ENCODE measurements around the gene UBD. TPM values are rescaled to one million over a fixed set of nuclear protein-coding genes. Genes with fewer than 3 reads are reported as not detected.

Gene UBD
- total RNA-seq (2021) (not detected in 2 replicates), Bru-seq, nascent RNA (not detected), BruChase-seq, experiment 1, labeled RNA remaining after a 2-hour chase (not detected), BruChase-seq, experiment 2, labeled RNA remaining after a 6-hour chase (not detected)
- long read RNA-seq, result 0 reads

- ChIA-PET CTCF (no interaction called here), POLR2A (ENCODE audit: unreplicated experiment) (no interaction called here)
- Histone ChIP-seq H3K9me3 (ENCODE audit: insufficient read depth, low read depth) (no peaks in the 10 kb centered on the region; the same call in 1 of the 2 replicates), H3F3A (ENCODE audit: insufficient read depth, low read depth) (no peaks in the 10 kb centered on the region), H2AFZ (no peak within 1 kb of the TSS), H4K20me1 (ENCODE audit: insufficient read depth) (no peaks in the 10 kb centered on the region), H3K27me3 (ENCODE audit: insufficient read depth, low read depth) (peaks cover 26% of the 10 kb centered on the region), H3K27ac (no peak within 1 kb of the TSS), H3K9me2 (ENCODE audit: insufficient read depth) (no peaks in the 10 kb centered on the region), H3K36me3 (ENCODE audit: low read depth) (no peaks in the 10 kb centered on the region), H3K4me3 (no peak within 1 kb of the TSS), H3K4me2 (no peak within 1 kb of the TSS), H3K79me2 (ENCODE audit: low read depth) (no peaks in the 10 kb centered on the region), H3K4me1 (replicated peaks; ENCODE audit: insufficient read depth) (no peaks in the 10 kb centered on the region)
- no TSS peak for BruUV-seq (replicated peaks)
- no peak for DNase-seq
- intact Hi-C loops (cut with micrococcal nuclease; ENCODE audit: unreplicated experiment), result no loop called here
- TF ChIP-seq, protein P1, sequence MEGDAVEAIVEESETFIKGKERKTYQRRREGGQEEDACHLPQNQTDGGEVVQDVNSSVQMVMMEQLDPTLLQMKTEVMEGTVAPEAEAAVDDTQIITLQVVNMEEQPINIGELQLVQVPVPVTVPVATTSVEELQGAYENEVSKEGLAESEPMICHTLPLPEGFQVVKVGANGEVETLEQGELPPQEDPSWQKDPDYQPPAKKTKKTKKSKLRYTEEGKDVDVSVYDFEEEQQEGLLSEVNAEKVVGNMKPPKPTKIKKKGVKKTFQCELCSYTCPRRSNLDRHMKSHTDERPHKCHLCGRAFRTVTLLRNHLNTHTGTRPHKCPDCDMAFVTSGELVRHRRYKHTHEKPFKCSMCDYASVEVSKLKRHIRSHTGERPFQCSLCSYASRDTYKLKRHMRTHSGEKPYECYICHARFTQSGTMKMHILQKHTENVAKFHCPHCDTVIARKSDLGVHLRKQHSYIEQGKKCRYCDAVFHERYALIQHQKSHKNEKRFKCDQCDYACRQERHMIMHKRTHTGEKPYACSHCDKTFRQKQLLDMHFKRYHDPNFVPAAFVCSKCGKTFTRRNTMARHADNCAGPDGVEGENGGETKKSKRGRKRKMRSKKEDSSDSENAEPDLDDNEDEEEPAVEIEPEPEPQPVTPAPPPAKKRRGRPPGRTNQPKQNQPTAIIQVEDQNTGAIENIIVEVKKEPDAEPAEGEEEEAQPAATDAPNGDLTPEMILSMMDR (conservative IDR thresholded peaks at IDR 0.05), result no peak
- no peak for TF ChIP-seq EZH2 (IDR thresholded peaks at IDR 0.05; ENCODE audit: low read depth)
These were observed at the start of gene UBD for GRCh38 chr6:29559524-29560287. Gene UBD (minus strand): TSS chr6:29559732. CDS start chr6:29559701, 31 bp downstream.

GRCh38 chr6:29608131-29608530, 48.6 kb upstream of the UBD start:
- ChIA-PET CTCF (no interaction called here), POLR2A (ENCODE audit: unreplicated experiment) (no interaction called here)
- Histone ChIP-seq H3K36me3 (ENCODE audit: low read depth) (no peaks in the 10 kb centered on the region), H3K4me1 (replicated peaks; ENCODE audit: insufficient read depth) (no peaks in the 10 kb centered on the region), H3K9me3 (ENCODE audit: insufficient read depth, low read depth) (no peaks in the 10 kb centered on the region), H3K9me2 (ENCODE audit: insufficient read depth) (no peaks in the 10 kb centered on the region), H3K4me2 (no peak overlapping the region), H3K27ac (no peak overlapping the region), H2AFZ (no peak overlapping the region), H4K20me1 (ENCODE audit: insufficient read depth) (no peaks in the 10 kb centered on the region), H3K79me2 (ENCODE audit: low read depth) (no peaks in the 10 kb centered on the region), H3K4me3 (no peak overlapping the region), H3K27me3 (ENCODE audit: insufficient read depth, low read depth) (no peaks in the 10 kb centered on the region), H3F3A (ENCODE audit: insufficient read depth, low read depth) (no peaks in the 10 kb centered on the region)
- intact Hi-C loops (cut with micrococcal nuclease; ENCODE audit: unreplicated experiment), result no loop called here
- no peak for DNase-seq
- BruUV-seq (replicated peaks), result no TSS peak
- TF ChIP-seq, protein P1 (conservative IDR thresholded peaks at IDR 0.05), result no peak
- no peak for TF ChIP-seq EZH2 (IDR thresholded peaks at IDR 0.05; ENCODE audit: low read depth)

DNA sequence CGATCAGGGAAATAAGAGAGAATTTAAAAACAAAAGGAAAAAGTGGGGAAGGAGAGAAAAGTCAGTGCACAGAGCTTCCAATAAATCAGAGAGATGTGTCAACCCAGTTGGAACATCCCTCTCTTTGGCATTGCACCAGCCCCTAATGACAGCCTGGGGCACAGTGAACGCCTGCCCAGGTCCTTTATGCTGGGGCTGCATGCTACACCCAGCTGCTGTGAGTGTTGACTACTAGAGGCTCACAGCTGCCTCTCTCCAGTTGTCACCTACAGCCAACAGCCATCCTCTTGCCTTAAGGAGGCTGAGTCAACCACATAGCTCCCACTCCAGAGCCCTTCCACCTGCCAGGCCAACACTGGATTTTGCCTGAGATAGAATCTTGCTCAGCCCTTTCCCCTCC, 44.4 kb upstream of the UBD start:
- H2AFZ ChIP-seq, result no peak overlapping the region
- TF ChIP-seq EZH2 (IDR thresholded peaks at IDR 0.05; ENCODE audit: low read depth), result no peak
- TF ChIP-seq, protein P1 (conservative IDR thresholded peaks at IDR 0.05), result no peak
- ChIA-PET CTCF (no interaction called here), POLR2A (ENCODE audit: unreplicated experiment) (no interaction called here)
- no peaks in the 10 kb centered on the region for H3K4me1 ChIP-seq (replicated peaks; ENCODE audit: insufficient read depth)
- H3K27ac ChIP-seq, result no peak overlapping the region
- no peaks in the 10 kb centered on the region for H4K20me1 ChIP-seq (ENCODE audit: insufficient read depth)
- H3K36me3 ChIP-seq (ENCODE audit: low read depth), result no peaks in the 10 kb centered on the region
- H3K27me3 ChIP-seq (ENCODE audit: insufficient read depth, low read depth), result no peaks in the 10 kb centered on the region
- no peaks in the 10 kb centered on the region for H3K79me2 ChIP-seq (ENCODE audit: low read depth)
- no peaks in the 10 kb centered on the region for H3K9me2 ChIP-seq (ENCODE audit: insufficient read depth)
- H3K4me3 ChIP-seq, result no peak overlapping the region
- H3K9me3 ChIP-seq (ENCODE audit: insufficient read depth, low read depth), result no peaks in the 10 kb centered on the region
- no peak for DNase-seq
- no peak overlapping the region for H3K4me2 ChIP-seq
- no TSS peak for BruUV-seq (replicated peaks)
- intact Hi-C loops (cut with micrococcal nuclease; ENCODE audit: unreplicated experiment), result no loop called here
- H3F3A ChIP-seq (ENCODE audit: insufficient read depth, low read depth), result no peaks in the 10 kb centered on the region
